ENCODE measurements around the gene ANKRD23.

GRCh38 chr2:96861074-96861473 is 17.3 kb upstream of the ANKRD23 start:
- TF ChIP-seq, protein P1, sequence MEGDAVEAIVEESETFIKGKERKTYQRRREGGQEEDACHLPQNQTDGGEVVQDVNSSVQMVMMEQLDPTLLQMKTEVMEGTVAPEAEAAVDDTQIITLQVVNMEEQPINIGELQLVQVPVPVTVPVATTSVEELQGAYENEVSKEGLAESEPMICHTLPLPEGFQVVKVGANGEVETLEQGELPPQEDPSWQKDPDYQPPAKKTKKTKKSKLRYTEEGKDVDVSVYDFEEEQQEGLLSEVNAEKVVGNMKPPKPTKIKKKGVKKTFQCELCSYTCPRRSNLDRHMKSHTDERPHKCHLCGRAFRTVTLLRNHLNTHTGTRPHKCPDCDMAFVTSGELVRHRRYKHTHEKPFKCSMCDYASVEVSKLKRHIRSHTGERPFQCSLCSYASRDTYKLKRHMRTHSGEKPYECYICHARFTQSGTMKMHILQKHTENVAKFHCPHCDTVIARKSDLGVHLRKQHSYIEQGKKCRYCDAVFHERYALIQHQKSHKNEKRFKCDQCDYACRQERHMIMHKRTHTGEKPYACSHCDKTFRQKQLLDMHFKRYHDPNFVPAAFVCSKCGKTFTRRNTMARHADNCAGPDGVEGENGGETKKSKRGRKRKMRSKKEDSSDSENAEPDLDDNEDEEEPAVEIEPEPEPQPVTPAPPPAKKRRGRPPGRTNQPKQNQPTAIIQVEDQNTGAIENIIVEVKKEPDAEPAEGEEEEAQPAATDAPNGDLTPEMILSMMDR (IDR thresholded peaks at IDR 0.05): no peak
- TF ChIP-seq EP300 (IDR thresholded peaks at IDR 0.05): no peak
- no peak for TF ChIP-seq POLR2A (IDR thresholded peaks at IDR 0.05)
- TF ChIP-seq POLR2AphosphoS5 (IDR thresholded peaks at IDR 0.05): no peak

All from sigmoid colon (tissue), 4 donors.